ENCODE data around the gene SOX18.

SOX18 gene

DNA sequence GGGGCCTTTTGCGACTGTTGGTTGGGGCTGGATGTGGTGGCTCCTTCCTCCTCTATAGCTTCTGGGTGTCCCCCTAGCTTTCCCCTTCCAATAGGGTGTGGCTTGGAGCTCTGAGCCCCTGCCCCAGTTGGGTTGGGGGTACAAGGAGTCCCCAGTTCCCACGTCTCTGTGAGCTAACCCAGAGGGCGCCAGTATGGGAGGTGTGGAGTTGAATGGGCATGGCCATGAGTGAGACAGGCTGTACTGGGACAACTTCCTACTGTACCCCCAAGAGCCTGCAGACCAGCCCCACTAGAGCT, 12.3 kb downstream of the SOX18 start:
- no peak for DNase-seq

DNA sequence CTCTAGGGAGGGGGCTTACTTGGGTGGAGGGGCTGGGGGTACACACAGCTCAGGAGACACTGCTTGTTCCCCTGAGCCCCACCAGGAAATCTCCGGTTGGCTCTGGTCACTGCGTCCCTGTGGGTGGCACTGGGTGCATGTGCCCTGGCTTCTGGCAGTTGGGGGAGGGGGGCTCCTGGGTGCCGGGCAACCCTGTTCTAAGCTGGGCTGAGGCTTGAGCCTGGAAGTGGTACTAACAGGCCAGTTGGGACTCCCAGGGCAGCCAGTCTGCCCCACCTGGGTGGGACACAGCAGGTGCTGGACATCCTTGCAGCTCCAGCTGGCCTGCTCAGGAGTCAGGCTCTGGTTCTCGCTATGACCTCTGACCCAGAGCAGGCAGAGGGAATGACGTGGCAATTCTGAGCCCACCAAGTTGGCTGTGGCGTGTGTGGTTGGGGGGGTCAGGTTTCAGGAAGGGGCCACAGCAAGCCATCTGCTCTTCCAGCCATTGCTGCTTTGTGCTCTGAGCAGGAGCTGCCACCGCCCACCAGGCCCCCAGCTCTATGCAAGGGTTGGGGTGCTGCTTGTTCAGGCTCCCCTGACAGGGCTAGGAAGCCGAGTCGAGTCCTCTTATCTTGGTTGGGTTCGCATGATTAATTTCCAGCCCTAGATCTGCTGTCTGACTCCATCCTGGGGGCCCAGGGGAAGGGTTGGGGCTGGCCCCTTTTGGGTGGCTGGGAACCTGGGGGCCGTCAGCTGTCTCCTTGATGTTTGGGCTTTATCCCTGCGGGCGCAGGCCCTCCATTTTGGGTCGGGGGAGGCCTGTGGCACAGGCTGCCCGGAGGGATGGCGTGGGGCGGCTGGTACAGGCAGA, 12.9 kb downstream of the SOX18 start:
- peak; percentile 59 for DNase-seq

DNA sequence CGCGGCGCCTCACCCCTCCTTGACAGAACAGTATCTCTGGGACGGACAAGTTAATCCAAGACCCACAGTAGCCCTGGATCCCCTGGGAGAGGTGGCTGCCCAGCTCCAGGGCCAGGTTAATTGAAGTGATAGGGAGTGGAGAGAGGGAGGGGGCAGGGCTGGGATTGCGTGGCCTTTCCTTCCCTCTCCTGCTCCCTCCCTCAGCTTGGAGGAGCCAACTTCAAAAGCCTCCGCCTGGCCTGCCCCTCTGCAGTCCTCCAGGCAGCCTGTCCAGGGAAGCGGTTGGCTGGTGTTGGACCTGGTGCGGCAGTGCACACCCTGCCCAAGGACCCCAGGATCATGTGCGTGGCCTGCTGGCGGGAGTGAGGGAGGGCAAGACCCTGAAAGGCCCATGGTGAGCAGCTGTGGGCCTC, 13.5 kb downstream of the SOX18 start, which contains the start of gene C20orf204:
Gene C20orf204, plus strand, starts transcription at position 250 of the 413 bp plus-strand sequence. Its CDS starts 142 bp downstream, at position 392.
- DNase-seq = no peak

DNA sequence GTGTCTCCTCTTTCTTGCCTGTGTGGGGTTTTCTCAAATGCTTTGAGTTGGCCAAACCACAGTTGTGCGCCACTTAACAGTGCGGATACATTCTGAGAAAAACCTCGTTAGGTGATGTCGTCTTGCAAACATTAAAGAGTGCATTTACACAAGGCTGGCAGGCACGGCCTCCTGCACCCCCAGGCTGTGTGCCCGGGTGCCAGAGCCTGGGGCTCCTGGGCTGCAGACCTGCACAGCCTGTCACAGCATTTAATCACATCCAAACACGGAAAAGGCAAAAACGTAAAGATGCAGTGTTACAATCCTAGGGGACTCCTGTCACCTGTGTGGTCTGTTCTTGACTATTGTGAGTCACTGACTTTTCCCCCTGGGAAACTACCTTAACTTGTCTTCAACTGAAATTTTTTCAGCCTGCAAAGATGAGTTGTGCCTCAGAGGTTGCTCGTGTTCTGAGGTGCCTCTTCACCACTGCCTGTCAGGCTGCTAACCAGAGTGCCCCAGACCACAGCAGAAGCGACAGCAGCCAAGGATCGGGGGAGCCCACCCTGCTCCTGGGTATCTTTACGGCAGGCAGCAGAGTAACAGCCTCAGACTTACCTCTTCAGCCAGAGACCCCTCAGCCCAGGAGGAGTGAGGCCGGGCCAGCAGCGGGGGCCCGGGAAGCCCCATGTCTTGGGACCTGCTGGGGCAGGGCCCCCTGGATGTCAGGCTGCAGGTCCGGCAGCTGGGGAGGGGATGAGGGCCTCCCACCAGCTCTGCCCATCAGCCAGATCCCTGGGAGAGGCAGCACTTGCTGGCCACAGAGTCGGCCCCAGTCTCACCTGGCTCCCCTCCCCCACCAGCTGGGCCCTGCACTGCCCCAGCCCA, 14.1 kb downstream of the SOX18 start:
- peak; percentile 8 for DNase-seq

GRCh38 chr20:64033981-64034493, 15.4 kb downstream of the SOX18 start:
- DNase-seq = no peak

DNA sequence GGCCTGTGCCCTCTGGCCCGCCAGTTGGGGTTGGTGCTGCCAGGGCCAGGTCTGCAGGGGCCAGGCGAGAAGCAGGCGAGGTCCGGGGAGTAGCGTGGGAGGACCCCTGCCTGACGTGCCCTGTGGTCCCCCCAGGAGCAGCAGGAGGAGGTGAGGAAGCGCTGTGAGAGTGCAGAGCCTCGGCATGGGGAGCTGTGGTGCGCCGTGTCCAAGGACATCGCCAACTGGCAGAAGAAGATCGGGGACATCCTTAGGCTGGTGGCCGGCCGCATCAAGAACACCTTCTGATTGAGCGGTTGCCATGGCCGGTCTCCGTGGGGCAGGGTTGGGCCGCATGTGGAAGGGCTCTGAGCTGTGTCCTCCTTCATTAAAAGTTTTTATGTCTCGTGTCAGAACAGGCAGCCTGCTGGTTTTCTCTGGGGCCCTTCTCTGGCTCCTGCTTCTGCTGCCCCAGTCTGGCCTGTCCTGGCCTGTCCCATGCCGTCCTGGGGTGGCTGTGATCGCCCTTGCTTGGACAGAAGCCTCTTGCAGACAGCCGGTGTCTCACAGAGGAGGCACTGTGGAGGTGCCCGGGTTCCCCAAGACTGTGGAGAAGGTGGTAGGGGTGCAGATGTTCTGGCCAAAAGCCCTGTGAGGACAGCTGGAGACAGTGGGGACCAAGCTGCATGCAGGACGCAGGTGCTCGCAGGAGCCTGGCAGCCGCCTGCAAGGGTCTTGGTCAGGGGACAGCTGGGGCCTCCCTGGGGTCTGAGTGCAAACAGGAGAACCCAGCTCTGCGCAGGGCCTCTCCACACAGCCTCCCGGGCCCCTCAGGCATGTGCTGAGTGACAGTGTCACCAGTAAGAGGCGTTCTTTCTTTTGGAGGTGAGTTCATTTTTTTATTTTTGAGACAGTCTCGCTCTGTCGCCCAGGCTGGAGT, 16.5 kb downstream of the SOX18 start:
- DNase-seq = no peak

DNA sequence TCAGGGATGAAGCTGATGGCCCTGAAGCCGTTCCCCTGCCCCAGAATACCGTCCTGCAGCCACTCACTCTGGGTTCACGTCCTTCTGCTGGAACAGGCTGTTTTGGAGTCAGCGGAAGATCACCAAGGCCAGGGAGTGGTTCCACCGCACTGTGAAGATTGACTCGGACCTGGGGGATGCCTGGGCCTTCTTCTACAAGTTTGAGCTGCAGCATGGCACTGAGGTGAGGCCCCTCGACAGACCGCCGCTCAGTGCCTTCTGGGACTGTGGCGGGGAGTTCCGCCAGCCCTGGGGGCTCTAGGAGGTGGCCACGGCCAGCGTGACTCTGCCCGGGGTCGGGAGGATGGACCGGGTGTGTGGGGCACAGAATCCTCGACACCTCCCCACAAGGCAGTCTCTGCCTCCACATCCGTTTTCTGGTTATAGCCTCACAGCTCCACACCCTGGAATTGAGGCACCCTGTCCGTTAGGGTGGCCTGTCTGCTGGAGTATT, 17.6 kb downstream of the SOX18 start:
- DNase-seq = no peak

- no peak for DNase-seq
Measured at GRCh38 chr20:64030371-64031134, 18.9 kb downstream of the SOX18 start.

GRCh38 chr20:64029293-64030117, 19.9 kb downstream of the SOX18 start:
- DNase-seq = no peak

- DNase-seq = no peak
Measured at GRCh38 chr20:64027981-64028685, 21.3 kb downstream of the SOX18 start.

DNA sequence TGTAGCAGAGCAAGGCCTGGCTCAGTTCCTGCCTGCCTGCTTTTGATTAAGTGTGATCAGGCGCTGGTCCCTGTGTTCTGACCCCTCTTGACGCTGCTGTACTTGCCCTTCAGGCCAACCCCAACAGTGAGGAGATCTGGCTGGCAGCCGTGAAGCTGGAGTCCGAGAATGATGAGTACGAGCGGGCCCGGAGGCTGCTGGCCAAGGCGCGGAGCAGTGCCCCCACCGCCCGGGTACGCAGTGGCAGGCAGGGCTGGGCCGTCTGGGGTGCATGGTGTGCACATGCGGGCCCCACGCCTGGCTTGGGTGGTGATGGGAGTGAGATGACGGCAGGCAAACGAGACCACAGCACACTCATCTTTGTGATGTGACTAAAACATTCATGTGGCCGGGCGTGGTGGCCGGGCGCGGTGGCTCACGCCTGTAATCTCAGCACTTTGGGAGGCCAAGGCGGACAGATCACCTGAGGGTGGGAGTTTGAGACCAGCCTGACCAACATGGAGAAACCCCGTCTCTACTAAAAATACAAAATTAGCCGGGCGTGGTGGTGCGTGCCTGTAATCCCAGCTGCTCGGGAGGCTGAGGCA, 23.5 kb downstream of the SOX18 start:
- no peak for DNase-seq

- DNase-seq = no peak
Measured at GRCh38 chr20:64025101-64025825, 24.2 kb downstream of the SOX18 start.

GRCh38 chr20:64024141-64024990, 25.1 kb downstream of the SOX18 start:
- no peak for DNase-seq

- no peak for DNase-seq
Measured at GRCh38 chr20:64023361-64024140, 25.9 kb downstream of the SOX18 start.

GRCh38 chr20:64022671-64023360, 26.6 kb downstream of the SOX18 start:
- DNase-seq = no peak
